Hematopoietic multipotent progenitor cell treated with erythropoietin and hydrocortisone succinate and interleukin-3 and kit ligand, for 4 days (in vitro differentiated cells): ENCODE data around the gene STON2.
"Not testable (repeated sequence)": the region's sequence is repeated elsewhere in the genome, so short reads cannot be mapped to it uniquely, and the experiment has no call there.

Source experiments
- DNase-seq: peaks from one replicate; pipeline ENCODE4 v3.0.0-alpha.2; 2015

Gene STON2

DNA sequence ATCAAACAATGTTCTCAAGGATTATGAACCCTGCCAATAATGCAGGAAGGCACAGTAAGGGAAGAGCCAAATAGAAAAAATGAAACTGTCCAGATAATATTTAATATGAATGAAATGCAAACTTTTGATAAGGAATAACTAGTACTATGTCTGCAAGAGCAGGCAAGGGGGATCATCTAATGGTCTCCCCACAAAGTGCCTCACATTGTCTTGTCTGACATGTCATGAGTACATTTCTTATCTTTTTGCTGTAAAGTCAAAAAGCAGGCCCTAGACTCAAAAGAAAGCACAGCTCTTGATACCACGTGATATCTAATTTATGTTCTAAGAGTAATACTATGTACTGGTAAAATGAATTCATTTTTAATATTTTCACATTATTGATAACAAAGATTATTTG lies 135.5 kb downstream of the STON2 start:
- DNase-seq: peak; percentile 50

DNA sequence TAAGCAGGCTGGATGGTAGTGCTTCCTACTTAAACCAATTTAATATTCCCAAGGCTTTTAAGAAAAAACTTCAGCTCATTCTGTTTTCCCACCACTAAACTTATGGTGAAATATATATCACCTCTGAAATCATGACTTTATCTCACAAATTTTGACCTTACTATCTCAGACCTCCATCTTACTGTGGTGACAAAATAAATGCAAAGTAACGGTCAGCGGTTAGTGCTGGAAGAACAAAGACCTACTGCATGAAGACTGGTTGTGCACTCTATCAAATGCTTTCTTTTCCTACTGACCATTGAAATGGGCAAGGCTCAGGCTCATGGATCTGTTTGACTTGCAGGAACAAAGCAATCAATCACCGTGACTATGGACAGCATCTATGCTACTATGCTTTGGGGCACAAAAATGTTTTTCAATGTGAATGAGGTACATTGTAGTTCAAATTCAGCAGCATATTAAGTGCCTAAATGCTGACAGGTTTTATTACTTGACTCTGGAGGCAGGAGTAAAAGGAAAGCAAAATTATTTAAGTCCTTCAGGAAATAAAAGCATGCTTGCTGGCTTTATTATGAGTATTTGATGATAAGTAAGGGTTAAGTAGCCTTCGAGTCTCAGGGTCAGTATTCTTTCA lies 136.2 kb downstream of the STON2 start:
- peak; percentile 63 for DNase-seq

DNA sequence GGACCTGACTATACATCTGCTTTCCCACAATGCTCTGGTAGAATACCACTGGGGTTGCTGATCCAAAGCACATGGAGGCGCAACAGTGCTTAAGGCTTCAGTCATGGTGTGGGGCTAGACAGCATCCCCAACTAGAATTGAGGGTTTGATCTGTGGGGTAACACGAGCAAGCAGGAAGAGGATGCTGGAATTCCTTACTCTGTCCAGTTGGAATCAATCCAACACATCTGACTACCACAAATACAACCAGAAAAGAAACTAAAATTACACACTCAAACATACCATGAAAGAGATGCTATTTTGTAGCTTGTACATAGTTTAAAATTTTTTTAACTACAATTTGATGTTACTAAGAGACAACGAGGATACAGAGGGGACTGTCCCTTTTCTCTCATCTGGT lies 138.9 kb downstream of the STON2 start:
- no peak for DNase-seq

DNA sequence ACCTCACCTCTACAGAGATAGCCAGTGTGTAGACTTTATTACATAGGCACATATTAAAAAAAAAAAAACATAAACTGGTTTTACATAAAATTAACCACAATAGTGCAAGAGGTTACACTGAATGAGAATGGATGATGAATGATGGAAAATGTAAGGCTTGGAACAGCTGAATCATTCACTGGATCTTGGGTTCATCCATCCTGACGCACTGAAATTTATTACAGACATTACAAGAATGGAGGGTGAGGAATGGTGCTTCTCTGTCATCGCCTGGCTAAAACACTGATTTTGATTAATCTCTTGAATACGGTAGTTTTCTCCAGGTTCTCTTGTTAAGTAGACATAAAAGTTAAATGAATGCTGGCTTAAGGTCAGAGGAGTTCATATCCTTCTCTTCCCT lies 139.4 kb downstream of the STON2 start:
- no peak for DNase-seq

DNA sequence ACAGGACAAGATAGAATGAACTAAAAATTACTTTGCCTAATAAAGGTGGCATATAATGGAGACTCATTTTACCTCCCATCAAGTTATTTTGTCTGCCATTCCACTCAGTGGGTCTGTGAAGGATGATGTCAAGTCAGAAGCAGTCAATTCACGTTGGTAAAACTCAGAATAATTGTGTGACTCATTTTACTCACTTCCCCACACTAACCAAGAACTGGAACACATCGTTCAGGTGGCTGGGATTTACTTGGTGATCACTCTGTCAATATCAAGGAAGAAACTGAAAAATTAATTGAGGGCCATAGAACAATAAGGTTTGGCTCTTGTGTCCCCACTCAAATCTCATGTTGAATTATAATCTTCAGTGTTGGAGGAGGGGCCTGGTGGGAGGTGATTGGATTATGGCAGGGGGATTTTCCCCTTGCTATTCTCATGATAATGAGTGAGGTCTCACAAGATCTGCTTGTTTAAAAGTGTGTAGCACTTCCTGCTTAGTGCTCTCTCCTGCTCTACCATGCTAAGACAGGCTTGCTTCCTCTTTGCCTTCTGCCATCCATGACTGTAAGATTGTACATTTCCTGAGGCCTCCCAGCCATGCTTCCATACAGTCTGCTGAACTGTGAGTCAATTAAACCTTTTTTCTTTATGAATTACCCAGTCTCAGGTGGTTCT lies 143.7 kb downstream of the STON2 start:
- peak; percentile 44 for DNase-seq

DNA sequence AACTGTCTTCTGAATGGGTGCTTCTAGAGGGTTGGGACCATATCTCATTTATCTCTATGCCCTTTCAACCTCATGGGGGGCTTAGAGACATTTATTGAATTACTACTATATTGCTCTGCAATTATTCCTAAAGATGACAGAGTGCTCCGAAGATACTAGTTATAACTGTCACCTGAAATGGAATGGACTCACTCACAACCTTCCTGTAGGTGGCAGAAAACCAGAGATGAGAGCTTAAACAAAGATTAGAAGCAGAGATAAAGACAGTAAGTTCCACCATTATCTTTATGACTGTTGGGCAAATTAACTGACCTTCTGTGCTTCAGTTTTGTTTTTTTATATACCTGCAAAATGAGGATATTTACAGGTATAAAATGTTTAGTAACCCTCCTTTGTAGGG lies 147.8 kb downstream of the STON2 start:
- peak; percentile 29 for DNase-seq

DNA sequence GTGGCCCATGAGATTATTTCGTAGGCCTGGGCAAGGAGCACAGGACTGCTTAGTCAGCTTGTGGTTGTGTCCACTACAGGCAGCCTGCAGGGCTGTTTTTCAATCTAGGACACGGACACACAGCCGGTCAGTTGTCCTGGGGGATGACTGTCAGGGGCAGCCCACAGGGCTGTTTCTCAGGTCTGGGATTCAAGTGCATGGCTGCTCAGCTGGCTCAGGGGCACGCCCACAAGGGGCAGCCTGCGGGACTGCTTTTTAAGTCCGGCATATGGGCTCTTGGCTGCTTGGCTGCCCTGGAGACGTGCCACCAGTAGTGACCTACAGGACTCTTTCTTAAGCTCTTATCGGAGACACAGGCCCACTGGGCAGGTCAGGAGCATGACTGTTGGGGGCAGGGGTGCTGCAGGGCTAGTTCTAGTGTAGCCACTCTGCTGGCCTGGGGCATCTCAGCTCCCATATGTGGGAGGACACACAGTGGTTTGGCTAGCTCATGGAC lies 152.8 kb downstream of the STON2 start:
- DNase-seq: no peak

DNA sequence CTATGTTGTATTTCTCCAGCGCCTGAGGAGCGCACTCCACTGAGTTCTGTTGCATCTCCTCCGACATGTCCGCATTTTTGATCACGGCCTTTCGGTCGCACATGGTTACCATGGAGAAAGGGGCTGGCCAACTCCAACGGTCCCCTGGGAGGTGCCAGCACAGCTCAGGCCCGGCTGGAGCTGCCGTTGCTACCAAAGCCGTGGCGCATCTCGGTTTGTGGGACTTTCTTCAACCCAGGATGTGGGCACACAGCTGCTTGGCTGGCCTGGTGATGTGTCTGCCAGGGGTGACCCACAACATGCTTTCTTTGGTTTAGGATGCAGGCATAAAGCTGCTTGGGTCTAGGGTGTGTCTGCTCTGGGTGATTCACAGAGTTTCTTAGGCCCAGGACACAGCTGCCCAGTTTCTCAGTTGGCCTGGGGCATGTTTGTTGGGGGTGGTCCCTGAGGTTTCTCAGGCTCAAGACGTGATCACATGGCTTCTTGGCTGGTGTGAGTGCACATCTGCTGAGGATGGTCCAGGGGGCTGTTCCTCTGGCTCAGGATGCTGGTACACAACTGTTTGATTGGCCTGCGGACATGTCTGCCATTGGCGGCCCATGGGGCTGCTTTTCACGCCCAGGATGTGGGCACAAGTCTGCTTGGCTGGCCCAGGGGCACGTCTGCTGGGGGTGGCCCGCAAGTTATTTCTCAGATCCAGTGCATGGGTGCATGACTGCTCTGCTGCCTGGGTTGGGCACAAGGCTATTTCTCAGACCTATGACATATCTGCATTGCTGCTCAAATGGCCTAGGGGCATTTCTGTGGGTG lies 153.5 kb downstream of the STON2 start:
- DNase-seq: no peak

DNA sequence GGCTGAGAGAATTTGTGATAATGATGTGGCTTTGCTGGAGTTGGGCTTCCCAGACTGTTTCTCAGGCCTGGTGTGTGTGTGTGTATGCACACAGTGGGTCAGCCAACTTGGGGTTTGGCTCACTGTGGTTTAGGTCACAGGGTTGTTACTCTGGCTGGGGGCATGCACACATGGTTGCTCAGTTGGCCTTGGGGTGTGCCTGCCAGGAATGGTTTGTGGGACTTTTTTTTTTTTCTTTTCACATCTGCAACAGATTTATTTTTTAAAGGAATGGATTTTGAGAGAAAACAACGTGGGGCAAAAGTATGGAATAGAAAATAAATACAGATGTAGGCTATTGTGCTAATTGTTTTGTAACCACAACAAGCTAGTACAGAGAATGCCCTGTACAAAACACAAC lies 154.4 kb downstream of the STON2 start:
- DNase-seq: no peak

DNA sequence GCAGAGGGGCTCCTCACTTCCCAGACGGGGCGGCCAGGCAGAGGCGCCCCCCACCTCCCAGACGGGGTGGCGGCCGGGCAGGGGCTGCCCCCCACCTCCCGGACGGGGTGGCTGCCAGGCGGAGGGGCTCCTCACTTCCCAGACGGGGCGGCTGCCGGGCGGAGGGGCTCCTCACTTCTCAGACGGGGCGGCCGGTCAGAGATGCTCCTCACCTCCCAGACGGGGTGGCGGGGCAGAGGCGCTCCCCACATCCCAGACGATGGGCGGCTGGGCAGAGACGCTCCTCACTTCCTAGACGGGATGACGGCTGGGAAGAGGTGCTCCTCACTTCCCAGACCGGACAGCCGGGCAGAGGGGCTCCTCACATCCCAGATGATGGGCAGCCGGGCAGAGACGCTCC lies 155.7 kb downstream of the STON2 start:
- DNase-seq: not testable (repeated sequence)

DNA sequence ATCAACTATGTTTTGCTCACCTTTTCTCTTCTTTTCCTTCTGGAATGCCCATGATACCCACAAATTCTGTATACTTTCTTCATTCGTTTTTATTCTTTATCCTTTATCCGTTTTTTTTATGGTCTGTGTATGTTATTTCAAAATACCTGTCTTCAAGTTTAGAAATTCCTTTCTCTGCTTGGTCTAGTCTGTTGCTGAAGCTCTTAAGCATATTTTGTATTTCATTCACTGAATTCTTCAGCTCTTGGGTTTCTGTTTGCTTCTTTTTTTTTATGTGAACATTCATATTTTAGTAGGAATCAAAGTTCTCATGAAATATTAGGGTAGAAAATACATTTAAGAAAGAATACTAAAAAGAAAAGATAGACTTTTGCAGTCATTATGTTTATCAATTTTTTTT lies 156.6 kb downstream of the STON2 start:
- DNase-seq: no peak

DNA sequence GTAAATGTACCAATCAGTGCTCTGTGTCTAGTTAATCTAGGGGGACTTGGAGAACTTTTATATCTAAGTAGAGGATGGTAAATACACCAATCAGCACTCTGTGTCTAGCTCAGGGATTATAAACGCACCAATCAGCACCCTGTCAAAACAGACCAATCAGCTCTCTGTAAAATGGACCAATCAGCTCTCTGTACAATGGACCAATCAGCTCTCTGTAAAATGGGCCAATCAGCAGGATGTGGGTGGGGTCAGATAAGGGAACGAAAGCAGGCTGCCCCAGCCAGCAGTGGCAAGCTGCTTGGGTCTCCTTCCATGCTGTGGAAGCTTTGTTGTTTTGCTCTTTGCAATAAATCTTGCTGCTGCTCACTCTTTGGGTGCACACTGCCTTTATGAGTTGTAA lies 163.3 kb downstream of the STON2 start:
- not testable (repeated sequence) for DNase-seq

DNA sequence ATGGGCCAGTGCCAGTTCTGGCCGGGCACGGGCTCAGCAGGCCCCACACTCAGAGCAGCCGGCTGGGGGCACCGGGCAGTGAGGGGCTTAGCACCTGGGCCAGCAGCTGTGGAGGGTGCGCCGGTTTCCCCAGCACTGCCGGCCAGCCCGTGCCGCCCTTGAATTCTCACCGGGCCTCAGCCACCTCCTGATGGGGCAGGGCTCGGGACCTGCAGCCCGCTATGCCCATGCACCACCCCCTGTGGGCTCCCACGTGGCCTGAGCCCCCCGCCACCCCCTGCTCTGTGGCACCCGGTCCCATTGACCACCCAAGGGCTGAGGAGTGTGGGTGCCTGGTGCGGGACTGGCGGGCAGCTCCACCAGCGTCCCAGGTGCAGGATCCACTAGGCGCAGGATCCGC lies 164.0 kb downstream of the STON2 start:
- no peak for DNase-seq

DNA sequence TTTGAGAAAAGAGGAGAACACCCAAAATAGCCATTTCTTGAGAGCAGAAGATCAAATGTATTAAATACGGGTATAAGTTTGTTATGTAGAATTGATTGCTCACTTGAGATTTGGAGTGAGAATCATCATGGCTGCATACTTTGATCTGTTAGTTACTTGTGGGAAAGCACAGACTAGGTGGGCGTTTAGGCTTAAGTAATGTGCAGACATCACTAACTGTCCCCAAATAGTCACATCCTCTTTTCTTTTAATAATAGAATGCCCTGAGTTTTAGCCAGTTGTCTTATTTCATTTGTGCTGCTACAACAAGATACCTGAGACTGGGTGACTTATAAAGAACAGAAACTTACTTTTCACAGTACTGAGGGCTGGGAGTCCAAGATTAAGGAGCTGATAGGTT lies 165.0 kb downstream of the STON2 start:
- DNase-seq: no peak

DNA sequence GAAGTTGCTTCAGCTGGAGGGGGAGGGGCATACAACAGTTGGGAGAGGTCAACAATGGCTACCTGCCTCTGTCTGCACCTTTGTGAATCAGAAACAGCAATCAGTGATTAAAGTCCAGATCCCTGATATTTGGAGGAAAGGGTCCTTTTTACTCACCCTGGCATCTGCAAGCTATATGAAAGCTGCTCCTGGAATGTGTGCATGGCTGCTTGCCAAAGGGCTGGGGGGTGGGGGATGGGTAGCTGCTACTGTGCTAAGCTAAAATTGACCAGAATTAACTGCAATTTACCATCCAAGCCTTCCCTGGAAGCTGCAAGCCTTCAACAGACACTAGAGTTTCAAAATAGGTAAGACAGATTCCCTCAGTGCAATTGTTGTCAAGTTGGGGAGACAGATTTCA lies 165.8 kb downstream of the STON2 start:
- no peak for DNase-seq

DNA sequence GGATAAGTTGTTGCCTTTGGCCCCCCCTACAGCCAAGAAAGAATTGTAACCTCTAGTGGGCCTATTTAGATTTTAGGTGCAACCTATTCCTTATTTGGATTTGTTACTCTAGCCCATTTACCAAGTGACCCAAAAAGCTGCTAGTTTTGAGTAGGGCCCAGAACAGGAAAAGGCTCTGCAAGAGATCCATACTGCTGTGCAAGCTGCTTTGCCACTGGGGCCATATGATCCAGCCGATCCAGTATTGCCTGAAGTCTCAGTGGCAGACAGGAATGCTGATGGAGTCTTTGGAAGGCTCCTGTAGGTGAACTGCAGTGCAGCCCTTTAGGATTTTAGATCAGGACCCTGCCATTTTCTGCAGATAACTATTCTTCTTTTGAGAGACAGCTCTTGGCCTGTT lies 166.5 kb downstream of the STON2 start:
- DNase-seq: no peak

DNA sequence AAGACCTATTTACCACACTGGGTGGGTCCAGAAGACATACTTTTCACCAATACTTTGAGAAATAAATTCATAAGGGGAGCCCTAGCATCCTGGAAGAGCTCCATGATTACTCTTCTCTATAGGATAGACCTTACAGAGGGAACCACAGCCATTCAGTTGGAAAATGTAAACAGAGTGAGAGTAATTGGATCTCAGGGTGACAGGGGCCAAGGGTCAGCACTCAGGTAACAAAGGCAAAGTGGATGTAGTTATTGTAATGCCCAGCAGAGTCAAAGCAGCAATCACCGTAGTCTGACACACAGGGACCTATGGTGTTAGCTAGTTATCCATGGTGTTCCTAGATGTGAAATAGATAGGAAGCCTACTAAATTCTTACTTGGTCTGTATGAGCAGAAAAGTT lies 168.6 kb downstream of the STON2 start:
- DNase-seq: no peak

DNA sequence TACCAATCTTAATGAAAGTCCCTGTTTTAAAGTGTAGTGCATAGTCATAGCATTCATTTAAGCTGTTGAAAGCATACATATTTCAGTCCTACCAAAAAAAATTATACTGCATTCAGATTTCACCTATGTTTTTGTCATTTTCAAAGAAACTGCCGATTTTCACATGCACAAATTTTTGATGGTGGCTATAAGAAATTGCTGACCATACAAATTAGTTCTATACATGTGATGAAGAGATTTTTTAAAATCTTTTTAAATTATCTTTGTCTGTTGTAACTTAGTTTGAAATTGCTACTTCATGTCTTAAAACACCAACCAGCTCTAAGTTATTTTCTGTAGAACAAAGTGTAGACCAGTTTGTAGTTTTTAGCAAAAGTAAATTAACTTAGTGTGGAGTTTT lies 175.9 kb downstream of the STON2 start:
- no peak for DNase-seq

DNA sequence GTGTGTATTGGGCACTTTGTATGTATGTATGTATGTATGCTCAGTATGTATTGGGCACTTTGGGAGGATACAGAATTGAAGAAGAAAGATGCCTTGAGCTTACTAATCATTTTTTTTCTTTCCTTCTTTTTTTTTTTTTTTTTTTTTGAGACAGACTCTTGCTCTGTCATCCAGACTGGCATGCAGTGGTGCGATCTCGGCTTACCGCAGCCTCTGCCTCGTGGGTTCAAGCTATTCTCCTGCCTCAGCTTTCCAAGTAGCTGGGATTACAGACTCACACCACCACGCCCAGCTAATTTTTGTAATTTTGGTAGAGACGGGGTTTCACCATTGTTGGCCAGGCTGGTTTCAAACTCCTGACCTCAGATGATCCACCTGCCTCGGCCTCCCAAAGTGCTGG lies 176.3 kb downstream of the STON2 start:
- not testable (repeated sequence) for DNase-seq

DNA sequence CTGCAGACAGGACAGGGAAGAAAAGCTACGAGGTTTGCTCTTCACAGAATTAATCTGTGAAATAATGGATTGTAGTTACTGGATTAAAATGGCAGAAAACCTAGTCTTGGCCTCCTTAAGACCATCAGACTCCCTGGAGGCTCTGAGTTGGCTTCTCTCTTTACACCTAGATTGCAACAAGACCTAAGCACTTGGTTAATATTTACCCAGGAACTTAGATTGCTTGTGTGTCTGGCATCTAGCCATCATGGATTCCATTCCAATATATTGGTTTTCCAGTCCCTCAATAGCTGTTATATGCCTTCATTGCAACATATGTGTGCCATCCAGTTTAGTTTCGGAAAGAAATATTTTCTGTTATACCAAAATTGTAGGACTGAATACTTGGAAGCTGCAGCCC lies 177.4 kb downstream of the STON2 start:
- no peak for DNase-seq

DNA sequence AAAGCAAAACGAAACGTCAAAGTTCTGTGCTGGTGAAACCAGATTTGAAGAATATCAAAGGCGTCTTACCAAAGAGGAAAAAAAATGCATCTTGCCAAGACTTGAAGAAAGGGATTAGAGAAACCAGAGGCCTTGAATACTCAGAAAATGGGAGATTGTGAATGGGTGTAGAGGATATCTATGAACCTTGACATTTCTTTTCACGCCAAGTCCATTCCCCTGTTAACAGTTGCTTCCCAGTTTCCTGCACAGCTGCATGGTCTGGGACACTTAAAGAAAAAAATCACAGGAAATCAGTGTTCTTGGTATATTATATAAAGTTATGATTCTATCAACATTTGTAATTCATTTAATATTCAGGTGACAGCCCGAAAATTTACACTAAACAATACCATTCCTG lies 178.0 kb downstream of the STON2 start:
- DNase-seq: no peak

DNA sequence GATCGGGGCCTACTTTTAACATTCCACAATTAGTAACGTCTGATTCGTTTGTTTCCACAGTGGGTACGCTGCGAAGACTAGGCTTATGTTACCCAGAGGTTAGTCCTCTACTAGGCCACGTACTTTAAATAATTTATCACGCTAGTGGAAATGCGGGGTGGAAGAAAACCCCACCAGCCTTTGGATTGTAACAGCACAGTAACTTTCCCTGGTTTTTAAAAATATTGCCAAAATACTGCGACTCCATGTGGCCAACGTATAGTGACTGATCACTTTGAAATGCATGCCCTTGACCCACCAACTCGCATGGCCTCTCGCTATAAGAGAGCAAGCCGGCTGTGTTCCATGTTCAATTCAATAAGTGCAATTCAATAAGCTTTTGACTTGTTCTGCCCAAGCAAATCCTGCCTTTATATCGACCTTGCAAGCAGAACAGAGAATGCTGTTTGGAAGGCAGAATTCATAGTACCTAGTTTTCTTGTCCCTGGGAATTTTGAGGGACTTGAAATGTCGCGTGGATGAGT lies 178.5 kb downstream of the STON2 start:
- no peak for DNase-seq

DNA sequence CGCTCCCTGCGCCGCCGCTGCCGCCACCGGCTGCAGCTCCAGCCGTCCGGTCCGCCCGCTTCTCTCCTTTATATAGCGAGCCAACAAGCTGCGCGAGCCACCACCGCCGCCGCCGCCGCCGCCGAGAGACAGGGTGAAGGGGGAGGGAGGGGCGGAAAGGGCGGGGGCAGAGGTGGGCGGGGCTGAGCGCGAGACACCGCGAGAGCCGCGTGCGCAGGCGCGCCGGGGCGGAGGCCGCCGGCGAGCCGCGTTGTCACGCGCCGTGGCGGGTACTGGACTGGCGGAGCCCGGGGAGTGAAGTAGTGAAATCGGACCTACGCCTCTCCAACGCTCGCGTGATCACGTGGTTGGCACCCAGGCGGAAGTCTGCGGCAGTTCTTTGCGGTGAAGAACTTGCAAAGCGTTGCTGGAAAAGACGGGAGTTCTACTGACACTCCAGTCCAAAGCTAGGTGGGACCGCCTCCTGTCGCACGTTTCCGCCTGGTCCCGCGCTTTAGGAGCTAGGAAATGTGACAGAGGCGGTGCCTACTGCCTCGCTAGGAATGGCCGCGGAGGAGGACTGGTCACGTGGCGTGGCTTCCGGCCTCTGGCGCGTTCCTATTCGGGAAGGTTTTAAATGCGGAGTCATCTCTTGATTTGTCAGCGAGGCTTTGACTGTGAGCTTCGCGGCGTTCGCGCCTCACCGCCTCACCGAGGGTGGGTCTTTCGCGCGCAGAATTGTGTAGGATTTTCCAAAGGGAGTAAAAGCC lies 179.1 kb downstream of the STON2 start, which contains the start of gene GTF2A1:
Gene GTF2A1, minus strand, starts transcription at position 130 of the 749 bp plus-strand sequence. CDS start 441 bp downstream, outside the sequence.
- DNase-seq: peak; percentile 98
